KMS-11 (cell line): ENCODE measurements around the gene COL25A1.

Source experiments
- H2AFZ ChIP-seq: fragments of 200-600 bp; sonication (generic); 2 replicates; pipeline ENCODE4 v1.6.1; 2016; ENCODE audit warnings: antibody characterized with exemption, mixed run types, low read depth
- H3K27ac ChIP-seq: fragments of 200-600 bp; sonication (generic); 2 replicates; pipeline ENCODE4 v1.6.1; 2016; ENCODE audit warnings: mild to moderate bottlenecking, mixed run types
- H3K27me3 ChIP-seq: fragments of 200-600 bp; sonication (generic); 2 replicates; pipeline ENCODE4 v1.6.1; 2017; ENCODE audit warnings: mild to moderate bottlenecking, low read depth, mixed run types, moderate library complexity; ENCODE audit not compliant: insufficient read depth
- H3K36me3 ChIP-seq: fragments of 200-600 bp; sonication (generic); 2 replicates; pipeline ENCODE4 v1.6.1; 2017; ENCODE audit warnings: mild to moderate bottlenecking, mixed run types; ENCODE audit not compliant: insufficient read depth
- H3K4me1 ChIP-seq: fragments of 200-600 bp; sonication (generic); 2 replicates; pipeline ENCODE4 v1.6.1; 2016; ENCODE audit warnings: mild to moderate bottlenecking, low read depth, mixed run types; ENCODE audit not compliant: poor library complexity, severe bottlenecking
- H3K4me2 ChIP-seq: fragments of 200-600 bp; sonication (generic); 2 replicates; pipeline ENCODE4 v1.7.0; 2016; ENCODE audit warnings: mild to moderate bottlenecking, mixed run types
- H3K4me3 ChIP-seq: fragments of 200-600 bp; sonication (generic); IDR thresholded peaks from 2 replicates; pipeline ENCODE4 v1.6.1; 2017; ENCODE audit warnings: low read depth, low read length, mixed read lengths; ENCODE audit not compliant: insufficient read depth
- H3K79me2 ChIP-seq: fragments of 200-600 bp; sonication (generic); 2 replicates; pipeline ENCODE4 v1.6.1; 2016; ENCODE audit warnings: low read depth, mixed run types; ENCODE audit not compliant: insufficient read depth
- H3K9ac ChIP-seq: fragments of 200-600 bp; sonication (generic); 2 replicates; pipeline ENCODE4 v1.6.1; 2016; ENCODE audit warnings: mild to moderate bottlenecking, mixed run types
- H4K20me1 ChIP-seq: fragments of 200-600 bp; sonication (generic); 2 replicates; pipeline ENCODE4 v1.6.1; 2016; ENCODE audit warnings: mild to moderate bottlenecking, mixed run types; ENCODE audit not compliant: insufficient read depth
- CTCF ChIP-seq: fragments of 200-600 bp; sonication (generic); conservative IDR thresholded peaks from 2 replicates; pipeline ENCODE4 v1.6.1; 2017; ENCODE audit warnings: low read depth, mild to moderate bottlenecking, antibody characterized with exemption, low read length, moderate library complexity, mixed read lengths

Gene COL25A1

GRCh38 chr4:109134268-109134667 is 168.2 kb downstream of the COL25A1 start:
- Histone ChIP-seq H3K79me2 (no peaks in the 10 kb centered on the region), H3K27me3 (no peaks in the 10 kb centered on the region), H3K36me3 (no peaks in the 10 kb centered on the region), H3K9ac (no peak overlapping the region), H3K4me2 (no peak overlapping the region), H4K20me1 (no peaks in the 10 kb centered on the region), H3K4me1 (no peaks in the 10 kb centered on the region), H3K27ac (no peak overlapping the region), H3K4me3 (no peak overlapping the region), H2AFZ (no peak overlapping the region)
- TF ChIP-seq CTCF, result no peak

- no peak for TF ChIP-seq CTCF
- Histone ChIP-seq H3K9ac (no peak overlapping the region), H3K4me2 (no peak overlapping the region), H3K79me2 (no peaks in the 10 kb centered on the region), H3K4me1 (no peaks in the 10 kb centered on the region), H3K36me3 (no peaks in the 10 kb centered on the region), H3K4me3 (no peak overlapping the region), H4K20me1 (no peaks in the 10 kb centered on the region), H3K27ac (no peak overlapping the region), H3K27me3 (no peaks in the 10 kb centered on the region), H2AFZ (no peak overlapping the region)
Measured at GRCh38 chr4:109131559-109131958, 170.9 kb downstream of the COL25A1 start.

- Histone ChIP-seq H3K4me1 (no peaks in the 10 kb centered on the region), H3K27me3 (no peaks in the 10 kb centered on the region), H4K20me1 (no peaks in the 10 kb centered on the region), H3K27ac (no peak overlapping the region), H3K36me3 (no peaks in the 10 kb centered on the region), H2AFZ (no peak overlapping the region), H3K9ac (no peak overlapping the region), H3K79me2 (no peaks in the 10 kb centered on the region), H3K4me2 (no peak overlapping the region), H3K4me3 (no peak overlapping the region)
- no peak for TF ChIP-seq CTCF
Measured at GRCh38 chr4:109128589-109128988, 173.9 kb downstream of the COL25A1 start.

- Histone ChIP-seq H3K4me3 (no peak overlapping the region), H3K4me1 (no peaks in the 10 kb centered on the region), H3K9ac (no peak overlapping the region), H3K79me2 (no peaks in the 10 kb centered on the region), H3K4me2 (no peak overlapping the region), H4K20me1 (no peaks in the 10 kb centered on the region), H3K27me3 (no peaks in the 10 kb centered on the region), H2AFZ (no peak overlapping the region), H3K27ac (no peak overlapping the region), H3K36me3 (no peaks in the 10 kb centered on the region)
- TF ChIP-seq CTCF, result no peak
Measured at GRCh38 chr4:109127866-109128265, 174.6 kb downstream of the COL25A1 start.
